Activated CD8-positive, alpha-beta memory T cell treated with anti-CD3 and anti-CD28 coated beads, Interleukin-2, amount 50 U/mL, for 24 hours (primary cell): Measurements from ENCODE around the gene DBT.

Experiments
- DNase-seq: peaks from one replicate; pipeline ENCODE4 v3.0.0-alpha.2; 2020; ENCODE audit errors: extremely low read depth

The DBT gene

DNA sequence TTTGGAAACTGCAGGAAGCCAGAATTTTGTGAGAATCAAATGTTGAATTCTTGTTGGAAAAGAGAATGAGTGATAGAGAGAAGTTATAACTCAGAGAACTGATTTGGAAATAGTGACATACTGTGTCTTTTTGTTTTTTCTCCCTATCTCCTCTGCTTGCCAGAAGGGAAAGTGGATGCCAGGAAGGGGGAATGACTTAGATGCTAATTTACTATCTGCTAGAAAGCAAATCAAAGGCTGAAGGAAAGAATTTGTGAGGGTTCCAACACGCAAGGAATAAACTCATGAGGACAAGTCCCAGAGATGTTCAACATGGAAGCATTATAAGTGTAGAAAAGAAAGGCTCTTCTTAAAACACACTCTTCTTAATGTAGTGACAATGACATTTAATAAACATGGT is 51.0 kb downstream of the DBT start:
- no peak for DNase-seq

DNA sequence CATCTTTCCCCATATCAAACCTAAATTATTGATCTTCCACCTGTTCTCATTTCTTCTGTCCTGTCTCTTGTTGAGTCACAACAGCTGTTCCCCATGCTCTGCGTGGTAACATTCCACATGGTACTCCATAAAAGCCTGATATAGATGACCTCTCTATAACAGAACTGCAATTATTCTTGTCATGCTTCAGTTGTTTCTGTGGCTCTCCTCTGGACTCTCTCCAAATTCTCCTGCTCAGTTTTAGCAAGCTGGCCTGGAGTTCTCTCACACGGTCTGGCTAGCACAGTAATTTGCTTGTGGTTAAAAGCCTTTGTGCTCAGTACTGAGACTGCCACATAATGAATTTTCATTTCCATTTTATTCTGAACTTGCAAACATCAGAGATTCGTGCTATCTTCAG is 61.0 kb downstream of the DBT start:
- DNase-seq = no peak

DNA sequence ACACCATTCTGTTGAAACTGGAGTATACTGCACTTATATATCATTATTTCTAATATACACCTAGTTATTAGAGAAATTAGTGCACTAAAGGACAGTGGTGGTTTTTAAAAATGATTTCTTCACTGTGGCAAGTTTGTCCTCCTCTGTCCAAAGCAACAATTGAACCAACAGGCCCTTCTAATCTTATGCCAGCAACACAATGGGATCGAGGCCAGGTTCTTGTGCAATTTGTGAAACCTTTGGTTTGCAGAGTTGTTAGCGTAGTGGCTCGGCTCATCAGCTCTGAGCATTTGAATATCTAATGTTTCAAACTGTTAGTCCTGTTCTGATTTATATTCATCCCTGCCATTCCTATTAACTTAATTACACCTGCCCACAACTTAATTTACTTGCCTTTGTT is 61.7 kb downstream of the DBT start:
- DNase-seq = no peak

DNA sequence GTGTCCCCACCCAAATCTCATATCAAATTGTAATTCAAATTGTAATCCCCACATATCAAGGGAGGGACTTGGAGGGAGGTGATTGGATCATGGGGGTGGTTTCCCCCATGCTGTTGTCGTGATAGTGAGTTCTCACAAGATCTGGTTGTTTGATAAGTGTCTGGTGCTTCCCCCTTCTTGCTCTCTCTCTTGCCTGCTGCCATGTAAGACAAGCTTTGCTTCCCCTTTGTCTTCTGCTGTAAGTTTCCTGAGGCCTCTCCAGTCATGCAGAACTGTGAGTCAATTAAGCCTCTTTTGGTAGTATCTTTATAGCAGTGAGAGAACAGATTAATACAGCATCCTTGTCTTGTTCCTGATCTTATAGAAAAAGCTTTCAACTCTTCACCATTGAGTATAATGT is 65.1 kb downstream of the DBT start:
- DNase-seq = no peak

DNA sequence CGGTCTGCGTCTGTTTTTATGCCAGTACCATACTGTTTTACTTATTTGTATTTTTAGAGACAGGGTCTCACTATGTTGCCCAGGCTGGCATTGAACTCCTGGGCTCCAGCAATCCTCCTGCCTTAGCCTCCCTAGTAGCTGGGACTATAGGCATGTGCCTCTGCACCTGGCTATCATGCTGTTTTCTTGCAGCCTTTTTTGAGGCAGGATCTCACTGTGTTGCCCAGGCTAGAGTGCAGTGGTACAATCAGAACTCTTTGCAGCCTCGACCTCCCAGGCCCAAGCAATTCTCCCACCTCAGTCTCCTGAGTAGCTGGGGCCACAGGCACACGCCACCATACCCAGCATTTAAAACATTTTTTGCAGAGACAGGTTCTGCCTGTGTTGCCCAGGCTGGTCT is 66.3 kb downstream of the DBT start:
- no peak for DNase-seq

DNA sequence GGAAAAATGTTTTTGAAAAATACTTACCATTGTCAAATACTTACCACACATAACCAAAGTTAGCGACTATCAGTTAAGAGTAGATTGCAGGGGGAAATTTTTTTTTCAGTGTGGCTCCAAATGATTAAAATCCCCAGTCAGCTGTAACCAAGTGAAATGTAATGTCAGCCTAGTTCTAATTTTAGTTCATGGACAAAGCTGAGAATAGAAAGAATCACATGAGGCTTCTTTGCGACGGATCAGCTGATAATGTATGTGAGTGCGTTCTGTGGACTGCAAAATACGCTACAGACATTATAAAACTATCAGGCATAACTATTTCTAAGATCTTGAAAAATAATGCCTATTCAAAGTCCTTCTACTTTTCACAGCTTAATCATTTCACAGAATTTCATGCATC is 71.5 kb downstream of the DBT start, which contains the start of gene LRRC39:
TSS of gene LRRC39 (minus strand) at position 166 of the 400 bp plus-strand sequence. CDS start 9,740 bp downstream, outside the sequence.
- DNase-seq = no peak

DNA sequence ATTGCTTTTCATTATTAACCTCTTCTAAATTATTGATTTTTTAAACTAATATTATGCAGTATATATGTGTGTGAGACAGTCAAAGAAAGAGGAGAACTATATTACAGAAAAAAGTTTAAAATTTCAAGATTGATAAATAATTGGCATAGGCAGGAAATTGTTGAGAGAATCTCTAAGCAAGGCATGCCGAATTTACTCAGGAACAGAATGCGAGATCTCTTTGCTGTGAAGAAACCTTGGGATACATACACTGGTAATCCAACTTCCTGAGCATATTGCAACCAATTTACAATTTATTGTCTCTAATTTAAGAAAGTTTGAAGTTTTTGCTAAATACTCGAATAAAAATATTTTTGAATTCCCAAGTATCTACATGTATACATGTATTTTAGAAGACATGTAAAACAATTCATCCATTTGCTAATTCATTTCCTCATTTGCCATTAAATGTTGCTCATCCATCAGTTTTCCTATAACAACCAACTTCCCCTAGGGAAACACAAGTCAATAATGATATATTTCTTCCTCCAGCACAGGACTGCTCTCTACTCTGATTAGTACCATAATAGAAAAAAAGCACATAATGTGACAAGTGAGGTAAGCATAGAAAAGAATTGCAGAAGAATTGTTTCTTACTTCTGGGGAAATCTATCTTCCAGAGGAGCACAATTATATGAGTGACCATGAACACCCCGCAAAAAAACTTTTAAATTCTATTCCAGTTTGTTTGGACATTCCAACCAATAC is 72.2 kb downstream of the DBT start:
- DNase-seq = no peak

DNA sequence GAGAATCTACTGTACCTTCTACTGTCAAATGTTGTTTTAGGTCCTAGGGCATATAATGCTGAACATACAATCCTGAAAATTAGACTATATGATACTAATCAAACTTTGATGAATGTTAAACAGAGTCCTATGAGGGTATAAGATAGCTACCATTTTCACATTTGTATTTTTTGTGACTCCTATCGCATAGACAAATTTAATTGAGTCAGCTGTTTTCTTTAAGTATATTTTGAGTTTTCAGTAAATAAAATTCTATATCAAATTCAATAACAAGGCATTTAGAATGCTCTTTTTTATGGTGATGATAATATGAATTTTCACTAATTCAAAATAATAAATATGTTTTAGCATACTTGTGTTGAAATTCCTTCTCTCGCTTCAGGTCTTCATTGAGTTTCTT is 81.6 kb downstream of the DBT start:
- DNase-seq = no peak

DNA sequence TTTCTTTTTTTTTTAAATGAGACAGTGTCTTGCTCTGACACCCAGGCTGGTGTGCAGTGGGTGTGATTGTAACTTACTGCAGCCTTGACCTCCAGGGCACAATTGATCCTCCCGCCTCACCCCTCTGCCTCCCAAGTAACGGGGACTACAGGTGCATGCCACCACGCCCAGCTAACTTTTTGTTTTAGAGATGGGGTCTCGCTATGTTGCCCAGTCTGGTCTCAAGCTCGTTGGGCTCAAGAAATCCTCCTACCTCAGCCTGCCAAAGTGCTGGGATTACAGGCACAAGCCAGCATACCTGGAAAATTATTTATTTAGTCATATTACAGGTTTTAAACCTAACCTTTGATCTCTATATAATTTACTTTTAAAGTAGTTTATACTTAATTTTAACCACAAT is 84.9 kb downstream of the DBT start:
- DNase-seq = no peak

DNA sequence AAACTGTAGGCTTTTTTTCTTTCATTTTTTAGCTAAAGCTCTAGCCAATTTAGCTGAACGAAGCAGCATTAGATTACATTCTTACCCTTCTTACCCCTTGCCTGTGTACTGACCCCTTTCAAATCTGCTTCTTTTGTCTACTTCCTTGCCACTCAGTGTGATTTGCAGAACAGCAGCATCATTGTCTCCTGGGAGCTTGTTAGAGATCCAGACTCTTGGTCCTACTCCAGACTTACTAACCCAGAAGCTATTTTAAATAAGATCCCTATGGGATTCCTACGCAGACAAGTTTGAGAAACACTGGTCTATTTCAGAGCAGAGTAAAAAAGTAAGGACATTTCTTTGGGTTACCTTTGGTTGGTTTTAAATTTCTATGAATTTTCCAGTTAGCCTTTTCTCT is 85.4 kb downstream of the DBT start:
- DNase-seq = no peak

DNA sequence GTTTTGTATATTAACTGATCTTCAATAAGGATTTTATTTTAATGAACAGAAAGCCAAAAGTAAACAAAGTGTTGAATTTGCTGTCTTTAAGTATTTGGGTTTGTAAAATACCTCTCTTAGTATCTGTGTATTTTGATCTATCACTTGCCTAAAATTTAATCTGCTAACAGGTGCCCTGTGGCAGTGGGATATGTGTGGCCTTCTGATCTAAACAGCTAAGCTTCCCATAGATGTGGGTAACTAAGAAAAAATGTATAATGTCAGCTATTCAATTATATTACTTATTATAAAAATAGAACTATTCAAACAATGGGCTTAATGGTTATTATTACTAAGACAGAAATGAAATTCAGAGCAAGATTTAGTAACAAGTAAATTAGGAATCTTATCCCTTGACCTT is 86.8 kb downstream of the DBT start:
- DNase-seq = no peak

DNA sequence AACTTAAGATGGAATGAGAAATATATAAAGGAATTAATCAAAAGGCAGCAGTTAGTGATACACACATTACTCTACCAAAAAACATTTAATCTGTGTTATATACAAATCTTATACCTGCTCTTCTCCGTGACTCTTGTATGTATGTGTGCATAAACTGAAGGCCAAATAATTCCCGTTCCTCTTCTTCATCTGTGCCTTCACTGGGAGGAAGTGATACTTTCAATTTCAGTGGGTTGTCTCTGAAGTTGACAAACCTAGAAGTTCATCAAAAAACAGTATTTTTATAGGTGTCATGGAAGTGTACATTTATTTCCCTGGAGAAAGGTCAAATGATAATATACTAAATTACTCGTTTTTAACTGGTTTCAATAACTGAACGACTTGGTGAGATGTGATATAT is 97.4 kb downstream of the DBT start:
- no peak for DNase-seq

DNA sequence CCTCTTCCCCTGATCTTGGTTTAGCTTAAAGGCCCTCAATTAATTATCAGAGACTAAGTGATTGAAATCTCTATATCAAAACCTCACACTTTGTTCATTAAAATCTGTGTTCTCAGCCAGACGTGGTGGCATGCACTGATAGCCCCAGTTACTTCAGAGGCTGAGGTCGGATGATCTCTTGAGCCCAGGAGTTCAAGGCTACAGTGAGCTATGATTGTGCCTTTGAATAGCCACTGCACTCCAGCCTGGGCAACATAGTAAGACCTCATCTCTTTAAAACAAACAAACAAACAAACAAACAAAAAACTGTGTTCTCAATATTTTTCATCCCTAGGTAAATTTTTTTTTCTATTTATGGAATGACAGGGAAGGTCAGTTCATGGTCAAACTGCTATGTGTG is 98.0 kb downstream of the DBT start:
- DNase-seq = no peak

DNA sequence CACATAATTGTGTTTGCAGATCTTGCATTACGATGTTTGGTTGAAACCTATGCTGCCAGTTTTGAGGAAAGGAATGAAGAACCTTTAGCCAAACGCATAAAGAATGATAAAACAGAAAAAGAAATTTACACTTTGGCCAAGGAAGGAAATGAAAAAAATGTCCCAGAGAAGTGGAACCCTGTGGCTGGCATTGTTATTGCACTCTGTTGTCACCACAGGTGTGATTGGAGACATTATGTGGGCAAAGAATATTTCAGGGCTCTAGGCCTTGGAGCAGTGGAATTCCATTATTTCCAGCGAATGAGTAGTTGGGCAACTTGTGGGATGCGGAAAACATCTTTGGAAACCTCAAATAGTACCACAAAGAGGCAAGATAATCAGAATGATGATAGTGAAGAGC is 101.8 kb downstream of the DBT start:
- no peak for DNase-seq

DNA sequence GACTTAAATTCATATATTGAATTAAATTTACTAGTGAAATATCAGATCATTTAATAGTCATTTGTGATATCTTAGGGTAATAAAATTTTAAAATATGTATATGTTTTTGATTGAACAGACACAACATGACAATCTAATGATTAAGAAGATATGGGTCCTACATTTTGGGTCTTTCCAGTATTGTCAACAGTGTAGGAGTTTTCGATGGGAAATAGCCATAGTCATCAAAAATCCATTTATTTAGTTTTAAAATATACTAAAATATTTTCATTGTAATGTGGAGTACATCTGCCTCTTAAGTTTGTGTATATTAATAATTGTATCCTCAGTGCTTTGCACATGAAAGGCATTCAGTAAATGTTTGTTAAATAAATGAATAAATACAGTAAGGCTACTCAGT is 102.7 kb downstream of the DBT start:
- DNase-seq = no peak

DNA sequence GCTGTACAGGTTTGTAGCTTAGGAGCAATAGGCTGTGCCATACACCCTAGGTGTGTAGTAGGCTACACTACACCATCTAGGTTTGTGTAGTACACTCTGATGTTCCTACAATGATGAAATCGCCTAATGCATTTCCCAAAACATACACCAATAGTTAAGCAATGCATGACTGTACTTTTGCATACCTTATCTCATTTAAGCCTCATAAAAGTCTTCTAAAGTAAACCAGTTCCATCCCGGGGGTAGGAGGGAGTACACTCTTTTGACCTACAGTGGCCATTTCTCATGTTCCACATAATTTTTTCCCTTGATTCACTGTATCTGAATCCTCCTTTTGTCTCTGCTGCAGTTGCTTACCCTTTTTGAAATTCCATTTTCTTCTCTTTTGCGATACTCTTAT is 104.5 kb downstream of the DBT start:
- no peak for DNase-seq

DNA sequence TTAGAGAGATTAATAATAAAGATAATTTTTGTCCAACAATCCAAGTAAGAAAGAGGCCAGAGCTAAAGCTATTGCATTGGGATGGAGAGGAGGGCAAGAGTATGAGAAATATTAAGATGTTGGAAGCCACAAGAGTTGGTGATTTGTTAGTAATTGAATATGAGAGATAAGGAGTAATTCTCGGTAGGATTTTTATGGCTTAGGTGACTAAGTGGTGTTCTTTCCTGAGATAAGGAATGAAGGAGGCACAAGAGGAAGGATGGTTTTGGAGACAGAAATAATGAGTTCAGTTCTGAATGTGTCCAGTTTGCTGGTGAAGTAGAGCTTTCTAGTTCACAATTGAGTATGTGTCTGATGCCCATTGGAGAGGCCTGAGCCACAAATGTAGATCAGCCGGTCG is 107.3 kb downstream of the DBT start:
- no peak for DNase-seq

DNA sequence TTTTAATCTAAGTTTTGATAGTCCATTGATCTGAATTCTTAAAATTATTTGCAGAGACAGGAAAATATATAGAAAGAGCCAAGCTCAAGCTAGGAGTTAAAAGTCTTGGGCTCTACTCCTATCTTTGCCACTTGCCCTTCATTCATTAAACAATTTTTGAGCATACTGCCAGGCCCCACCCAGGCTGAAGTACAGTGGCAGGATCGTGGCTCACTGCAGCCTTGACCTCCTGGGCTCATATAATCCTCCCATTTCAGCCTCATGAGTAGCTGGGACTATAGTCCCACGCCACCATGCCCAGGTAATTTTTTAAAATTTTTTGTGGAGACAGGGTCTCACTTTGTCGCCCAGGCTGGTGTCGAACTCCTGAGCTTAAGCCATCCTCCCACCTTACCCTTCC is 108.4 kb downstream of the DBT start:
- no peak for DNase-seq

DNA sequence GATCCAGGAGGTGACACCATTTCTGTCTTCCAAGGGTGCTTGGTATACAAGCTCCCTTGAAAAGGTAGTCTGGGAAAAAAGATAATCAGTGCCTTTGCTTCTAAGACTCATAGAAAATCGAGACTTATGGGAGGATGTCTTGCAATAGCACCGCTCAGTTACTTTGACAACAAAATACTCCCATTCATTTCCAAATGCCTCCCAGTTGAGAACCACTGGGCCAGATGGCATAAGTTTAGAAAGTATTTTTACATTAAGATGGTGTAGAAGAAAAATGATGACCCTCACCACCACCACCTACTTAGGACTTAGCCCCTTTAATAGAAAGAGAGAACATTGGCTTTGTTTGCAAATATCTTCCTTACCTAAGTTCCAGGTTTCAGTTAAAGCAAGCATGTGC is 112.0 kb downstream of the DBT start:
- no peak for DNase-seq
